Choroid plexus epithelial cell (primary cell): ENCODE measurements around the gene ELOF1.

Source experiments
- DNase-seq: peaks from one replicate; pipeline ENCODE4 v3.0.0-alpha.2; 2010; ENCODE audit warnings: low read depth
- H3K4me3 ChIP-seq: 2 replicates; pipeline ENCODE4 v1.5.1; 2011; ENCODE audit warnings: low read depth, mild to moderate bottlenecking, control low read depth, low read length, moderate library complexity
- TF ChIP-seq, protein P1 (sequence below): conservative IDR thresholded peaks from 2 replicates; pipeline ENCODE4 v1.5.1; 2011; ENCODE audit warnings: low read depth, mild to moderate bottlenecking, control low read depth, inconsistent platforms, low read length, moderate library complexity

Gene ELOF1

GRCh38 chr19:11594084-11594483 is 35.1 kb upstream of the ELOF1 start:
- TF ChIP-seq, protein P1, sequence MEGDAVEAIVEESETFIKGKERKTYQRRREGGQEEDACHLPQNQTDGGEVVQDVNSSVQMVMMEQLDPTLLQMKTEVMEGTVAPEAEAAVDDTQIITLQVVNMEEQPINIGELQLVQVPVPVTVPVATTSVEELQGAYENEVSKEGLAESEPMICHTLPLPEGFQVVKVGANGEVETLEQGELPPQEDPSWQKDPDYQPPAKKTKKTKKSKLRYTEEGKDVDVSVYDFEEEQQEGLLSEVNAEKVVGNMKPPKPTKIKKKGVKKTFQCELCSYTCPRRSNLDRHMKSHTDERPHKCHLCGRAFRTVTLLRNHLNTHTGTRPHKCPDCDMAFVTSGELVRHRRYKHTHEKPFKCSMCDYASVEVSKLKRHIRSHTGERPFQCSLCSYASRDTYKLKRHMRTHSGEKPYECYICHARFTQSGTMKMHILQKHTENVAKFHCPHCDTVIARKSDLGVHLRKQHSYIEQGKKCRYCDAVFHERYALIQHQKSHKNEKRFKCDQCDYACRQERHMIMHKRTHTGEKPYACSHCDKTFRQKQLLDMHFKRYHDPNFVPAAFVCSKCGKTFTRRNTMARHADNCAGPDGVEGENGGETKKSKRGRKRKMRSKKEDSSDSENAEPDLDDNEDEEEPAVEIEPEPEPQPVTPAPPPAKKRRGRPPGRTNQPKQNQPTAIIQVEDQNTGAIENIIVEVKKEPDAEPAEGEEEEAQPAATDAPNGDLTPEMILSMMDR = no peak
- DNase-seq = no peak

DNA sequence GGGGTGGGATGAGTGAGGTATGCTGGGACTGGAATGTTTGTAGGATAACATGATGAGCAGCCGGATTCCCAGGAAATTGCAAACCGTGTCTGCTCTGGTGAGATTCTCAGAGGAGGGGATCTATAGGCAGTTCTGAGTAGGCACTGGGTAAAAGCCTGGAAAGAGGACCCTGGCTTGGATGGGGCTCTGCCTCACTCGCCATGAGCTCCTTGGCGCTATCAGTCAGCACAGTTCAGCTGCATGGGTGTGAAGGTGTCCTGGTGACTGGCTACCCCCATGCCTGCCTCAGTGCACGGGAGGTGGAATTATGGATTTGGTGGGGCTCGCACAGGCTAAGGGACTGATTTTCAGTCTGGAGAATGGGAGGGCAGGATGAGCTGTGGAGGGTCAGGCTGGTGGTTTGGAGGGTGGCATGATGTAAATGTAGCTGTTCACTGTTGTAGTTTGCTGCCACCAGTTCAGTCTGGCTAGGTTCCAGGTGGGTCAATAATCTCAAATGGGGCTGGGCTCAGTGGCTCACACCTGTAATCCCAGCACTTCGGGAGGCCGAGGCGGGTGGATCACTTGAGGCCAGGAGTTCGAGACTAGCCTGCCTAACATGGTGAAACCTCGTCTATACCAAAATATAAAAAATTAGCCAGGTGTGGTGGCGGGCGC is 29.1 kb upstream of the ELOF1 start:
- TF ChIP-seq, protein P1 = no peak
- no peak for DNase-seq
- no peak overlapping the region for H3K4me3 ChIP-seq

More at GRCh38 chr19:11594084-11594483, 35.1 kb upstream of the ELOF1 start:
- no peak overlapping the region for H3K4me3 ChIP-seq

DNA sequence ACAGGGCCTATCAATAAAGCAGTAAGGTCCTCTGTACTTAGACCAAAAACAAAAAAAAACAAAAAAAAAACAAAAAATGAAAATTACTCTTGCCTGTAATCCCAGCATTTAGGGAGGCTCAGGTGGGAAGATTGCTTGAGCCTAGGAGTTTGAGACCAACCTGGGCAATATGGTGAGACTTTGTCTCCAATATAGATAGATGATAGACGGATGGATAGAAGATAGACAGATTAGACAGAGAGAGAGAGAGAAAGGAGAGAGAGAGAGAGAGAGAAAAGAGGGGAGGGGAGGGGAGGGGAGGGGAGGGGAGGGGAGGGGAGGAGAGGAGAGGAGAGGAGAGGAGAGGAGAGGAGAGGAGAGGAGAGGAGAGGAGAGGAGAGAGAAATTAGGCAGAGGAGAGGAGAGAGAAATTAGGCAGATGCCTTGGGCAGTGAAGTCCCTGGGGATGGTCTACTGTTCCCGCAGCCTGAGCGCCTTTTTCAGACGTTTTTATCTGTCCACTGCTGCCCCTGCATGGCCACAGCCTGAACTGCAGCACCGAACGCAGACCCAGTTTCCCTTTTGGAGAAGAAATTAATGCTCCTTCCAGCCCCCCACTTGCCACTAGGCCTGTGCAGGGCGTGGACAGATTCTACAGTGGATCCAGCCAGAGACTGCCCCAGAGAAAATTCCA is 28.4 kb upstream of the ELOF1 start:
- TF ChIP-seq, protein P1 = peak; percentile 89
- no peak overlapping the region for H3K4me3 ChIP-seq
- DNase-seq = peak; percentile 76

- DNase-seq = no peak
- TF ChIP-seq, protein P1 = no peak
- no peak overlapping the region for H3K4me3 ChIP-seq
Observed at GRCh38 chr19:11586331-11586730, 27.3 kb upstream of the ELOF1 start.

DNA sequence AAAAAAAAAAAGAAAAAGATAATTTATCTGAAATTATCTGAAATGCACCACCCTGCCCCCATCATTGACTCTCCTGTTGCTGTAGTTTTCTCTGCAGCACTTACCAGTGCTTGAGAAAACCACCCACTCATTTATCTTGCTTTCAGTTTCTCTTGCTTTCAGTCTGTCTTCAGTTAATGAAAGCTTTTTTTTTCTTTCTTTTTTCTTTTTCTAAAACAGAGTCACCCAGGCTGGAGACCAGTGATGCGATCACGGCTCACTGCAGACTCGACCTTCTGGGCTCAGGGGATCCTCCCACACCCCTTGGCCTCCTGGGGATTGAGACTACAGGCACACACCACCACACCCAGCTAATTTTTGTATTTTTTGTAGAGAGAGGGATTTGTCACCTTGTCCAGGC is 22.7 kb upstream of the ELOF1 start:
- no peak overlapping the region for H3K4me3 ChIP-seq
- DNase-seq = peak; percentile 68
- TF ChIP-seq, protein P1 = no peak

DNA sequence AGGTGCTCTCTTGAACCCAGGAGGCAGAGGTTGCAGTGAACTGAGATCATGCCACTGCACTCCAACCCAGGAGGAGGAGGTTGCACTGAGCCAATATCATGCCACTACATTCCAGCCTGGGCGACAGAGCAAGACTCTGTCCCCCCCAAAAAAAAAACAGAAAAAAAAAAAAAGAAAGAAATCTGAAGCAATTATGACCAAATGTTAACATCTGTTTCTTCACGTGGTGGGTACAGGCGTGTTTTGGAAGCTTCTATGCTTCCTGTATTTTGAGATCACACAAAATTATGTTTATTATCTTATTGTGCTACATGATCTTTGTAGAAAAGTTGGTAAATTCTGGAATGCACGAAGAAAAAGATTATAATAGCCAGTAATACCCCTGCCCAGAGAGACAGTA is 21.1 kb upstream of the ELOF1 start:
- TF ChIP-seq, protein P1 = no peak
- no peak for DNase-seq

More for the DNA sequence above, 21.1 kb upstream of the ELOF1 start:
- no peak overlapping the region for H3K4me3 ChIP-seq
